Transverse colon (tissue), 4 donors: ENCODE measurements around the gene ATP6V1F. TPM values are rescaled to one million over a fixed set of nuclear protein-coding genes. Genes with fewer than 3 reads are reported as not detected.

Source experiments
- DNase-seq: peaks from one replicate; pipeline ENCODE4 v3.0.0-alpha.2; 2019
- H3K27ac ChIP-seq, 4 donors: fragments of 200-600 bp; sonication (generic); 2 replicates each; pipeline ENCODE4 v1.5.1; 2016 to 2018; ENCODE audit warnings: inconsistent platforms in 4 of 4
- H3K27me3 ChIP-seq: fragments of 200-600 bp; sonication (generic); 2 replicates; pipeline ENCODE4 v1.5.1; 2017; ENCODE audit warnings: inconsistent platforms
- H3K36me3 ChIP-seq, 4 donors: fragments of 200-600 bp; sonication (generic); 2 replicates each; pipeline ENCODE4 v1.5.1; 2017 to 2019; ENCODE audit warnings: inconsistent platforms in 4 of 4
- H3K4me1 ChIP-seq, 4 donors: fragments of 200-600 bp; sonication (generic); 2 replicates each; pipeline ENCODE4 v1.5.1; 2017 to 2020; ENCODE audit warnings: inconsistent platforms in 4 of 4
- H3K4me3 ChIP-seq, 4 donors: fragments of 200-600 bp; sonication (generic); 1 replicate in 1 of 4; 2 replicates in 3 of 4; pipeline versions ENCODE4 v1.5.1 to v1.6.1; 2017 to 2019; ENCODE audit warnings: inconsistent platforms in 4 of 4
- H3K9me3 ChIP-seq, 2 donors: fragments of 200-600 bp; sonication (generic); 2 replicates each; pipeline ENCODE4 v1.5.1; 2017 to 2019; ENCODE audit warnings: inconsistent platforms in 2 of 2
- CTCF ChIP-seq, 5 experiments: fragments of 200-600 bp in 3 of 5; fragments of 450-650 bp in 2 of 5; sonication (generic) in 3 of 5; IDR thresholded peaks; 1 replicate in 2 of 5; 2 replicates in 3 of 5; pipeline ENCODE4 v1.5.1; 2016 to 2017; ENCODE audit warnings: antibody characterized with exemption in 5 of 5, inconsistent platforms in 3 of 5, mild to moderate bottlenecking in 2 of 5, moderate library complexity in 1 of 5
- EP300 ChIP-seq: sonication (generic); formaldehyde crosslinking; IDR thresholded peaks from one replicate; pipeline ENCODE4 v1.6.1; 2017; ENCODE audit warnings: antibody characterized with exemption, low read depth
- POLR2A ChIP-seq: fragments of 450-650 bp; IDR thresholded peaks from one replicate; pipeline ENCODE4 v1.6.1; 2016; ENCODE audit warnings: antibody characterized with exemption, mild to moderate bottlenecking, moderate library complexity
- POLR2AphosphoS5 ChIP-seq, 3 donors: sonication (generic); formaldehyde crosslinking; IDR thresholded peaks; one replicate each; pipeline ENCODE4 v1.6.1; 2016; ENCODE audit warnings: antibody characterized with exemption in 3 of 3
- WGBS, 2 donors: methylation state at CpG; one replicate each; pipeline ENCODE4 v1.1.5; 2018; ENCODE audit warnings: low coverage in 1 of 2; 5-methylcytosine and 5-hydroxymethylcytosine counted together
- in situ Hi-C, 4 donors: fragments of 200-750 bp; cut with MboI; loops; one replicate each; pipeline versions ENCODE4 v1.15.0 to v1.15.1; 2017; ENCODE audit warnings: low sequenced_read_pairs in 3 of 4, low pct_ligation_motif_present in 1 of 4, low pct_unique_long_range_greater_than_20kb in 1 of 4
- intact Hi-C: fragments of 100-400 bp; cut with DNase I; formaldehyde crosslinking; loops from one replicate; pipeline ENCODE4 v1.15.1; 2023; ENCODE audit warnings: low total_unique reads
- total RNA-seq, 4 donors: library from RNA; depleted of rRNA; stranded (reverse); fragments of >200 nt; gene quantifications; one replicate each; pipeline ENCODE4 v1.1.0, GENCODE V29; 2016

ATP6V1F gene
- total RNA-seq, 4 donors from 2014 or later: 25.5 to 128 (median 63.2) TPM

- no peak overlapping the region for H3K4me3 ChIP-seq
- intact Hi-C loops (no loop called here), in situ Hi-C loops (loop anchor here in 2 of 4 donors (25.0 kb wide), 2 partner anchors 108 to 242 kb away; no protein-coding TSS in a partner anchor)
- peaks cover 0 to 12% (median 0%) of the 10 kb centered on the region in 4 donors for H3K4me1 ChIP-seq
- no peak for DNase-seq
- H3K36me3 ChIP-seq: no peaks in the 10 kb centered on the region
- no peak overlapping the region for H3K27ac ChIP-seq
- 93% methylated on average over 16 of the region's 21 CpGs; no CpG with 5 or more reads in 1 of the 2 donors for WGBS, 2 donors
- H3K27me3 ChIP-seq: no peaks in the 10 kb centered on the region
- TF ChIP-seq POLR2AphosphoS5 (IDR thresholded peaks at IDR 0.05): no peak
- no peak for TF ChIP-seq EP300
- TF ChIP-seq CTCF (IDR thresholded peaks at IDR 0.05): no peak
- TF ChIP-seq POLR2A: no peak
- H3K9me3 ChIP-seq: no peaks in the 10 kb centered on the region
These were observed 8.3 kb upstream of the ATP6V1F start for GRCh38 chr7:128854396-128854795.

- H3K4me1 ChIP-seq: peaks cover 0 to 20% (median 0%) of the 10 kb centered on the region in 4 donors
- 67 to 100% methylated on average over 1 to 3 of the region's 3 CpGs for WGBS, 2 donors
- no peak overlapping the region for H3K27ac ChIP-seq
- intact Hi-C loops: no loop called here
- TF ChIP-seq EP300: no peak
- TF ChIP-seq POLR2AphosphoS5 (IDR thresholded peaks at IDR 0.05): no peak
- no peak for TF ChIP-seq POLR2A
- TF ChIP-seq CTCF (IDR thresholded peaks at IDR 0.05): no peak
- H3K9me3 ChIP-seq: no peaks in the 10 kb centered on the region
- DNase-seq: no peak
- no peaks in the 10 kb centered on the region for H3K27me3 ChIP-seq
- in situ Hi-C loops: loop anchor here in 2 of 4 donors (25.0 kb wide), 2 partner anchors 107 to 243 kb away; no protein-coding TSS in a partner anchor
- H3K36me3 ChIP-seq: no peaks in the 10 kb centered on the region
- H3K4me3 ChIP-seq: no peak overlapping the region
These were observed 7.1 kb upstream of the ATP6V1F start for GRCh38 chr7:128855559-128855958.

- intact Hi-C loops (no loop called here), in situ Hi-C loops (loop anchor here in 2 of 4 donors (25.0 kb wide), 2 partner anchors 106 to 244 kb away; no protein-coding TSS in a partner anchor)
- peaks cover 0 to 20% (median 0%) of the 10 kb centered on the region in 4 donors for H3K4me1 ChIP-seq
- H3K36me3 ChIP-seq: no peaks in the 10 kb centered on the region
- no peak for TF ChIP-seq EP300
- no peak for TF ChIP-seq POLR2AphosphoS5 (IDR thresholded peaks at IDR 0.05)
- TF ChIP-seq POLR2A: no peak
- no peak for TF ChIP-seq CTCF (IDR thresholded peaks at IDR 0.05)
- 82% methylated on average over 17 of the region's 17 CpGs; no CpG with 5 or more reads in 1 of the 2 donors for WGBS, 2 donors
- DNase-seq: no peak
- no peak overlapping the region for H3K27ac ChIP-seq
- no peak overlapping the region for H3K4me3 ChIP-seq
- H3K9me3 ChIP-seq: no peaks in the 10 kb centered on the region
- H3K27me3 ChIP-seq: no peaks in the 10 kb centered on the region
These were observed 6.5 kb upstream of the ATP6V1F start for GRCh38 chr7:128856001-128856718.

- TF ChIP-seq POLR2AphosphoS5 (IDR thresholded peaks at IDR 0.05): no peak
- Histone ChIP-seq H3K27ac (peak overlapping the region; percentile 14 to 77 (median 18)), H3K4me3 (no peak overlapping the region), H3K4me1 (peaks cover 0 to 29% (median 7%) of the 10 kb centered on the region in 4 donors), H3K36me3 (no peaks in the 10 kb centered on the region), H3K27me3 (no peaks in the 10 kb centered on the region), H3K9me3 (no peaks in the 10 kb centered on the region)
- no peak for DNase-seq
- intact Hi-C loops (no loop called here), in situ Hi-C loops (loop anchor here in 2 of 4 donors (25.0 kb wide), 2 partner anchors 104 to 246 kb away; no protein-coding TSS in a partner anchor)
- WGBS, 2 donors: 67% methylated on average over 16 of the region's 18 CpGs; no CpG with 5 or more reads in 1 of the 2 donors
These were observed 4.0 kb upstream of the ATP6V1F start for GRCh38 chr7:128858380-128859231.
